Bronchial epithelial cell (primary cell): Measurements from ENCODE around the gene ATP5F1D. TPM values are rescaled to one million over a fixed set of nuclear protein-coding genes. Genes with fewer than 3 reads are reported as not detected.

ENCODE experiments used
- DNase-seq: peaks from one replicate; pipeline ENCODE4 v3.0.0-alpha.2; 2010; ENCODE audit warnings: low read depth
- FAIRE-seq: peaks from 2 replicates; lab custom pipeline; 2011; peaks lifted over from hg19 to GRCh38; lab: Jason Lieb, UNC
- H3K27me3 ChIP-seq: 2 replicates; pipeline ENCODE4 v1.5.1; 2011; ENCODE audit warnings: low read length; ENCODE audit not compliant: control insufficient read depth, insufficient read depth
- H3K36me3 ChIP-seq: 2 replicates; pipeline ENCODE4 v1.5.1; 2011; ENCODE audit warnings: low read length; ENCODE audit not compliant: control insufficient read depth, insufficient read depth
- H3K4me3 ChIP-seq: 2 replicates; pipeline ENCODE4 v1.5.1; 2011; ENCODE audit warnings: mild to moderate bottlenecking, low read depth, low read length, control low read depth
- CTCF ChIP-seq: IDR thresholded peaks from 2 replicates; pipeline ENCODE4 v1.5.1; 2011; ENCODE audit warnings: mild to moderate bottlenecking, moderate library complexity, low read length, control low read depth, inconsistent platforms; ENCODE audit not compliant: insufficient read depth, severe bottlenecking
- total RNA-seq: library from RNA; depleted of rRNA; stranded (reverse); fragments of >200 nt; gene quantifications from 2 replicates; pipeline ENCODE4 v1.2.1, GENCODE V29; 2014

The ATP5F1D gene
- total RNA-seq, 1 donor from 2014 or later: 8.7 TPM

GRCh38 chr19:1269478-1270212 lies 28.1 kb downstream of the ATP5F1D start:
- FAIRE-seq (no peak), DNase-seq (peak; percentile 62)
- no peak for TF ChIP-seq CTCF

GRCh38 chr19:1270213-1270853 lies 28.8 kb downstream of the ATP5F1D start:
- no peak for TF ChIP-seq CTCF
- H3K4me3 ChIP-seq: peak overlapping the region; percentile 46
- no peaks in the 10 kb centered on the region for H3K27me3 ChIP-seq
- DNase-seq (no peak), FAIRE-seq (no peak)
- H3K36me3 ChIP-seq: peaks cover 32% of the 10 kb centered on the region

More at GRCh38 chr19:1269478-1270212, 28.1 kb downstream of the ATP5F1D start:
- Histone ChIP-seq H3K36me3 (peaks cover 28% of the 10 kb centered on the region), H3K27me3 (no peaks in the 10 kb centered on the region), H3K4me3 (peak overlapping the region; percentile 46)

- DNase-seq: no peak
- no peaks in the 10 kb centered on the region for H3K27me3 ChIP-seq
- FAIRE-seq: no peak
- H3K4me3 ChIP-seq: no peak overlapping the region
- TF ChIP-seq CTCF: no peak
- H3K36me3 ChIP-seq: peaks cover 32% of the 10 kb centered on the region
Observed at GRCh38 chr19:1270854-1271527, 29.4 kb downstream of the ATP5F1D start.

- FAIRE-seq (no peak), DNase-seq (no peak)
- Histone ChIP-seq H3K4me3 (no peak overlapping the region), H3K27me3 (no peaks in the 10 kb centered on the region), H3K36me3 (peaks cover 32% of the 10 kb centered on the region)
- TF ChIP-seq CTCF: no peak
Observed at GRCh38 chr19:1271528-1272422, 30.2 kb downstream of the ATP5F1D start.

- FAIRE-seq: no peak
Observed at GRCh38 chr19:1272423-1273262, 31.1 kb downstream of the ATP5F1D start.

More at GRCh38 chr19:1272423-1273262, 31.1 kb downstream of the ATP5F1D start:
- no peak for TF ChIP-seq CTCF
- DNase-seq: no peak
- peaks cover 35% of the 10 kb centered on the region for H3K36me3 ChIP-seq
- no peak overlapping the region for H3K4me3 ChIP-seq
- H3K27me3 ChIP-seq: no peaks in the 10 kb centered on the region
